Measurements from ENCODE around the gene APBA1. TPM values are rescaled to one million over a fixed set of nuclear protein-coding genes. Genes with fewer than 3 reads are reported as not detected.

Gene APBA1
- total RNA-seq, 1 experiment from 2014 or later: 1.8 TPM

GRCh38 chr9:69465473-69465872, 206.7 kb downstream of the APBA1 start:
- TF ChIP-seq CTCF (conservative IDR thresholded peaks at IDR 0.05): no peak
- Histone ChIP-seq H3K18ac (ENCODE audit: insufficient read length, low read depth, low read length) (no peak overlapping the region), H3K23me2 (ENCODE audit: insufficient read length, low read depth, low read length, poor library complexity, severe bottlenecking) (no peaks in the 10 kb centered on the region), H4K91ac (ENCODE audit: insufficient read length, low read depth, low read length) (no peak overlapping the region), H3K79me1 (ENCODE audit: insufficient read depth, low read depth, low read length, poor library complexity, severe bottlenecking) (no peaks in the 10 kb centered on the region), H2BK5ac (ENCODE audit: insufficient read length, low read length) (no peak overlapping the region), H2BK120ac (ENCODE audit: low read depth, low read length, poor library complexity, severe bottlenecking) (no peak overlapping the region), H3K9me3 (ENCODE audit: control insufficient read depth, low read depth, low read length) (no peaks in the 10 kb centered on the region), H2BK20ac (ENCODE audit: low read depth, low read length, poor library complexity, severe bottlenecking) (no peak overlapping the region), H4K5ac (ENCODE audit: insufficient read length, low read depth, low read length) (no peak overlapping the region), H2AK5ac (ENCODE audit: insufficient read length, low read length) (no peak overlapping the region), H3K9ac (ENCODE audit: extremely low read depth, insufficient read length, low read length) (no peak overlapping the region), H3K14ac (ENCODE audit: insufficient read depth, low read length) (no peak overlapping the region), H2BK15ac (ENCODE audit: low read depth, low read length) (no peak overlapping the region), H3K27ac (ENCODE audit: insufficient read length, low read depth, low read length) (no peak overlapping the region), H3T11ph (ENCODE audit: low read length) (no peak overlapping the region), H3K23ac (ENCODE audit: insufficient read length, low read depth, low read length) (no peak overlapping the region), H3K4me2 (ENCODE audit: insufficient read depth, insufficient read length, low read length) (no peak overlapping the region), H2AFZ (ENCODE audit: low read length) (no peak overlapping the region), H2BK12ac (ENCODE audit: insufficient read length, low read depth, low read length) (no peak overlapping the region), H4K8ac (replicated peaks; ENCODE audit: insufficient read length, low read depth, low read length) (no peak overlapping the region), H3K4ac (ENCODE audit: low read depth, low read length) (no peak overlapping the region), H4K20me1 (ENCODE audit: control insufficient read depth, insufficient read depth, insufficient read length) (no peaks in the 10 kb centered on the region), H3K27me3 (ENCODE audit: insufficient read depth, low read length) (no peaks in the 10 kb centered on the region), H3K4me1 (ENCODE audit: insufficient read depth, low read length) (no peaks in the 10 kb centered on the region), H3K56ac (ENCODE audit: insufficient read length, low read depth, low read length) (no peak overlapping the region), H3K79me2 (ENCODE audit: insufficient read depth, low read length) (no peaks in the 10 kb centered on the region)
- Mint-ChIP-seq H3K27me3 (ENCODE audit: low read depth) (no peaks in the 10 kb centered on the region; the same call in 1 of the 2 replicates), H3K9me3 (no peaks in the 10 kb centered on the region; a peak in 1 of 5 replicates), H3K4me3 (no peak overlapping the region), H3K4me1 (peaks cover 14% of the 10 kb centered on the region in 2 experiments), H3K36me3 (ENCODE audit: insufficient read depth in 1 of 3, low read depth in 3 of 3) (no peaks in the 10 kb centered on the region; a peak in 1 of 7 replicates), H3K27ac (no peak overlapping the region)
- DNase-seq: no peak
- WGBS (ENCODE audit: extremely low coverage, insufficient read length, low lambda C conversion rate): no CpG with 5 or more reads among the region's 3 CpGs

All from H9 (cell line).